HG02642 (cell line): Measurements from ENCODE around the gene GPR17.

Source experiments
- ATAC-seq: cut with Tn5 transposase; IDR thresholded peaks from one replicate; pipeline ENCODE4 v1.9.1; 2021; ENCODE audit warnings: mild to moderate bottlenecking; ENCODE audit not compliant: unreplicated experiment, poor library complexity

GPR17 gene

DNA sequence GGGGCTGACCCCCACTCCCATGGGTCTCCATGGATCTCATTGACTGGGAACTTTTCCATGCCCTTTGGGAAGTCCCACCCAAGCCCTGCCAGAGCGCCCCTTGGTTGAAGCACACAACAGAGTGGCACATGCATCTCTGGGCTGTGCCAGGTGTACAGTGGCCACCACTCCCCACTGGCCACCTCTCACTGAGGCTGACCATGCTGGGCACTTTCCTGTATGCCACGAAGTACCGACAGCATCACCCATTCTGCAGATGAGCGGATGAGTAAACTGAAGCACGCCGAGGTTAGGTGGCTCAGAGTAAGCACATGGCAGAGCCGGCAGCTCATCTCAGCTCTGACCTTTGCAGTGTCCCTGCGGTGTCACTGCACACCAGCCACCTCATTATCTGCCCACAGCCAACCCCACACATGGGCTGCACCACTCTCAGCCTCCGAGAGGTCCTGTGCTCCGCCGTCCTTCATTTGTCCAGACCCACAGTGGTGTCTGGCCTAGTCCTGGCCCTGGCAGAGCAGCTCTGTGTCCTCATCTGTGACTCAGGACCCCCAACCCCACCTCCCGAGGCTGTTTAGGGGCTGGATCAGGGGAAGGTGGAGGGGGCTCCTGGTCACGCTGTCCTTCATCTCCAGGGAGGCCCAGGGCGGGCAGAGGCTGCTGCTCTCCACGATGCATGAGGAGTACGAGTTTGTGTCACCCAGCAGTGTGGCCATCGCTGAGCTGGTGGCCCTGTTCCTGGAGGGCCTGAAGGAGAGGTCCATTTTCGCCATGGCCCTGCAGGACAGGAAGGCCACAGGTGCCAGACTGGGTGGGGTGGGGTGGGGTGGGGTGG is 18.0 kb upstream of the GPR17 start:
- no peak for ATAC-seq

DNA sequence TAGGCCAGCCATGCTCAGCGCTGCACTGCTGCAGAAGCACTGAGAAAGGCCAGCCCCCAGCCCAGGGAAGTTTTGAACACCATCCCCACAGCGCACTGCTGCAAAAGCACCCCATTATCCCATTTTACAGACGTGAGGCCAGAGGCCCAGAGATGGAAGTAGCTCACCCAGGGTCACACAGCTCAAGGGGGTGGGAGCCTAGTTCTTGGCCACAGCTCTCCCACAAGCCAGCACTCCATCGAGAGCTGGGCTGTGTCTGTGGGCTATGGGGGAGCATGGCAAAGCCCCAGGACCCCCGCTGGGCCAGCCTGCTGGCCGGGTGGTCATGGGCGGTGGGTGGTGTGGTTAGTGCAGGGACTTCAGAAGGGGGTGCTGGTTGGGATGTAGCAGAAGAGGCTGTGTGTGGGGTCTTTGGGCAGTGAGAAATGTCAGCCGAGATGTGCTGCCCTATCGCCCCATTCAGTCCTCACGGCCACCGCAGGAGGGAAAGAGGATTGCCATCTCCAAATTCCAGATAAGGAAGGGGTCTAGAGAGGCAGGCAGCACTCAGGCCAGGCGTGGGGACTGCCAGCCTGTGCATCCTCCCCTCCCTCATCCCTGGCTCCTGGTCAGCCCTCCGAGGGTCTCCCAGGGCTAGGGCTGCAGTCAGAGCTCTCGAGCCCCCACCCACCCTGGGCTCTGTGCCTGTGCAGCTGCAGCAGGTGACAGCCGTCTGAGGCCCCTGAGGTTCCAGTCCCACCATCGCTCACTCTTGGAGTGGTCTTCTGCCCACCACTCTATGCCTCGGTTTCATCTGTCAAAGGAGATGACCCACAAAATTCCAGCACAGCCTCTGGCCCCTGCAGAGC is 17.0 kb upstream of the GPR17 start:
- ATAC-seq: no peak

- no peak for ATAC-seq
Measured at GRCh38 chr2:127629637-127630036, 16.3 kb upstream of the GPR17 start.

DNA sequence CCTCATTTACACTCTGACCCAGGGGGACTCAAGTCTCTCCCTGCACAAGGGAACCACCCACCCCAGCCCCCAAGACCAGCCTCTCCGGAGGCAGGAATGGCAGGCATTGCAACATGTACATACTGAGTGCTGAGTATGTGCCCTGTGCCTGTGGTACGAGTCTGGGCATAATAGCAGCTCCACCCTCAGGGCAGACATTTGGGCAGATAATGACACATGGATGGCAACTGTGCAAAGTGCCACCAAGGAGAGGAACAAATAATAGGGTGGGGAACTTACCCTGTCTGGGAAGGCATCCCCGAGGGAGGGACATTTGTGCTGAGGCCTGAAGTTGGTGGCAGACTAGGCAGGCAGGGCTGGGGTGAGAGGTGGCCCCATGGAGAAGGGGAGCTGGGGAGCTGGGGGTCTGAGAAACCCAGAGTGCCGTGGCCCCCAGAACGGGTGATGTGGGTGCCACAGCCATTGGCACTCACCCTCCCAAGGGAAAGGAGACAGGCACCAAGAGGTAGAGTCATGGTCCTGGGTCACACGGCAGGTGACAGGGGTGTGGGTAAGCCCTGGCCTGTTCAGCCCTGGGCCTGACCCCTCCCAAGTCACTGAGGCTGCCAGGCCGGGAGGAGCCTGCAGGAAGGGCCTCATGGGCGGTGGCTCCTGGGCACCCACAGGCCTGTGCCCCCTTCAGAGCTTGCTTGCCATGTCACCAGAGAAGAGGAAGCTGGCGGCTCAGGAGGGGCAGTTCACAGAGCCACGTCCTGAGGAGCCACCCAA is 15.7 kb upstream of the GPR17 start:
- no peak for ATAC-seq

DNA sequence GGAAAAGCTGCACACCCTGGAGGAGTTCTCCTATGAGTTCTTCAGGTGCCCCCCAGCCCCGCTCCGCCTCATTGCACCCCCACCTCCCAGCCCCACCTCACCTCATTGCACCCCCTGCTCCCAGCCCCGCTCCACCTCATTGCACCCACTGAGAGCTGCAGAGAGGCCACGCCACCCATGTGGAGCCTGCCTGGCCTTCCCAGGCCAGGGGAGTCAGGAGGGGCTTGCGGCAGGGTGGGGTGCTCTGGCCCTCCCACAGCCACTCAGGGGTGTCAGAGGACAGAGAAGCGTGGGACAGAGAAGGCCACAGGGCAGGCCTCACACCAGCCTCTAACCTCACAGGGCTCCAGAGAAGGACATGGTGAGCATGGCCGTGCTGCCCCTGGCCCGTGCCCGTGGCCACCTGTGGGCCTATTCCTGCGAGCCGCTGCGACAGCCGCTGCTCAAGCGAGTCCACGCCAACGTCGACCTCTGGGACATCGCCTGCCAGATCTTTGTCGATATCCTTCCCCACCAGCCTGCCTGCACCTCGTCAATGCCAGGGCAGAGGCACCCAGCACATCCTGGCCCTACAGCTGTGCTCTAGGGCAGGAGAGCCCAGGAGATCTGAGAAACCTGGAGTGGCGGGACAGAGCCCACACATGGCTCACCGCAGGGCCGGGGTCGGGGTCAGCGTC is 15.0 kb upstream of the GPR17 start:
- ATAC-seq: no peak

DNA sequence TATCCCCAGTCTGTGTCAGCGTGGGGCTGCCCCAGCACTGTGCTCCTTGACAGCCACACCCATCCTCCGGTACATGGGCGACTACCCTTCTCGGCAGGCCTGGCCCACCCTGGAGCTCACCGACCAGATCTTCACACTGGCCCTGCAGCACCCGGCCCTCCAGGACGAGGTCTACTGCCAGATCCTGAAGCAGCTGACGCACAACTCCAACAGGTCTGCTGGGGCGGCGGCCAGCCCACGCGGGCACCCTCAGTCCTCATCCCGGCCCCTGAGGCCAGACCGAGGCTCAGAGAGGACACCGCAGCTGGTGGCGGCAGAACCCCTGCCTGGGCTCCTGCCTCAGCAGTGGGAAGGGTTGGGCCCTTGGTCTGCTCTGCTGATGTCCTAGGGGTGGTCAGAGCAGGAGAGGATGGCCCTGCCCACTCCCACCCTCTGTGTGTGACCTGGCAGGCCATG is 14.4 kb upstream of the GPR17 start:
- no peak for ATAC-seq

- no peak for ATAC-seq
Measured at GRCh38 chr2:127631997-127632581, 13.9 kb upstream of the GPR17 start.

GRCh38 chr2:127632592-127633489 is 13.1 kb upstream of the GPR17 start:
- peak; percentile 46 for ATAC-seq

GRCh38 chr2:127633556-127634065 is 12.3 kb upstream of the GPR17 start:
- no peak for ATAC-seq

GRCh38 chr2:127634066-127634617 is 11.8 kb upstream of the GPR17 start:
- ATAC-seq: no peak

- ATAC-seq: no peak
Measured at GRCh38 chr2:127634626-127635379, 11.2 kb upstream of the GPR17 start.

DNA sequence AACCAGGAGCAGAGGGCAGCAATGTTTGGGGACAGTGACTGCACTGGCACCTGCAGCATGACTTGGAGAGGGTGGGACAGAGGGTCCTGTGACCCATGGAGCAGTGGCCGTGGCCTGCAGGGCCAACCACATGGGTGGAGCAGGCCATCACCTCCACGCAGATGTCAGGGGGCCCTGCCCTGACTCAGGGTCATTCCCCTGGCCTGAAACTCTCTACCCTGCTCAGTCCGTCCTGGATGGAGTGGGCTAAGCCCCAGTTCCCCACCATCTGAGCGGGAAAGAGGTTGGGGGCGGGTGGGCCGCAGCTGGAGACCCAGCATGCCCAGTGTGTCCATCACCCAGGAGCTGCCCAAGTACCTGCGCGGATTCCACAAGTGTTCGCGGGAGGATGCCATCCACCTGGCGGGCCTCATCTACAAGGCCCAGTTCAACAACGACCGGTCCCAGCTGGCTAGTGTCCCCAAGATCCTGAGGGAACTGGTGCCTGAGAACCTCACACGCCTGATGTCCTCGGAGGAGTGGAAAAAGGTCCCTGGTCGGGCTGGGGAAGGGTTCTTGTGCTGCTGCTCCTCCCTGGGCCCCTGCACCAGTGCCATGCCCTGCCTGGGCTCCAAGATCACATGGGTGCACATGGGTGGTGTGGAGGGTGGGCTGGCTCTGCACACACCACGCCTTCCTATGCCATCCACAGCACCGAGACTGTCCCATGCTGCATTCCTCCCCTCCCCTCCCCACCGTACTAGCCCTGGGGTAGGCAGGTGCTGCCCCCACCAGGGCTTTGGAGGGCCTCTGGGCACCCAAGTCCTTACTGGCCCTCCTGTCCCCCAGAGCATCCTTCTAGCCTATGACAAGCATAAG is 10.3 kb upstream of the GPR17 start:
- ATAC-seq: no peak

- no peak for ATAC-seq
Measured at GRCh38 chr2:127636248-127637235, 9.4 kb upstream of the GPR17 start.

- ATAC-seq: no peak
Measured at GRCh38 chr2:127637236-127637630, 8.7 kb upstream of the GPR17 start.

DNA sequence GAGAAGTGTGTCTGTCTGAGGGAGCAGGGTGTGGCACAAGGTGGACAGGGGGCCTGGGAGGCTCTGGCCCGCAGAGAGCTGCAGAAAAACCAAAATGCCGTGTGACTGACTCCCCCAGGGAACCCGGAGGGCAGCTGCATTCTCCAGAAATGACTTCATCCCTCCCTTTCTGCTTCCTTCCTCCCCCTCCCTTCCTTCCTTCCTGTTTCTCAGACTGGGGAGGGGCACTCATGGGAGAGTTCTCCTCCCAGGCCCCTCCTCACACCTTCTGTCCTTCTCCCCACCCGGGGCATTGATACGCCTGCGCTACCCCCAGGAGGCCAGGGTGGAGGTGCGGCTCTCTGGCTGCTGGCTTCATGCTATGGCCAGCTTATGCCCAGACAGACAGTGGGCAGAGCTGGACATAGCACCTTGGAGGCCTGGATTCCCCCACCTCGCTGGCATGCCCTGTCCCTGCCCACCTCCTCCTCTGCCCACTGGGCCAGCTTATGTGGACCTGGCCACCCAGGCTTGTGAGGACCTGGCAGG is 8.2 kb upstream of the GPR17 start:
- no peak for ATAC-seq
